CD1c-positive myeloid dendritic cell (primary cell): ENCODE measurements around the gene SLC35F3.
A peak's percentile ranks its signal among the peaks of the same experiment; 100 is the strongest.
"Not testable (repeated sequence)": the region's sequence is repeated elsewhere in the genome, so short reads cannot be mapped to it uniquely, and the experiment has no call there.

Source experiments
- DNase-seq: peaks from one replicate; pipeline ENCODE4 v3.0.0-alpha.2; 2016; ENCODE audit errors: extremely low spot score

Gene SLC35F3

GRCh38 chr1:234144901-234145300 lies 240.4 kb downstream of the SLC35F3 start:
- no peak for DNase-seq

DNA sequence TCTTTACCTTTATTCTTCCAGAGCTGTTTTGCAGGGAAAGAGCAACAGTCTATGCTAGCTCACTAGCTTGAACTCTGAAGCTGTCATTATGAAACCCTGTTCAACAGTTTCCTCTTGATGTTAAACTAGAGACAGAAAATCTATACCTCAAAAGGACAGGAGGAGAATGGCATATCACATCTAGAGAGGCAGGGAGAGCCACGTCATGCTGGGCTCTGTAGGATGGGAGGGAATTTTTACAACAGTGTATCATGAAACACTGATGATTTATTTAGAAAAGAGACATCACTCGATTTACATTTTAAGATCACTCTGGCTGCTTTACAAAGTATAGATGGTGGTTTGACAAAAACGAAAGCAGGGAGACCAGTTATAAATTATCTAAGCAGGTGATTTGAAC lies 243.9 kb downstream of the SLC35F3 start:
- no peak for DNase-seq

DNA sequence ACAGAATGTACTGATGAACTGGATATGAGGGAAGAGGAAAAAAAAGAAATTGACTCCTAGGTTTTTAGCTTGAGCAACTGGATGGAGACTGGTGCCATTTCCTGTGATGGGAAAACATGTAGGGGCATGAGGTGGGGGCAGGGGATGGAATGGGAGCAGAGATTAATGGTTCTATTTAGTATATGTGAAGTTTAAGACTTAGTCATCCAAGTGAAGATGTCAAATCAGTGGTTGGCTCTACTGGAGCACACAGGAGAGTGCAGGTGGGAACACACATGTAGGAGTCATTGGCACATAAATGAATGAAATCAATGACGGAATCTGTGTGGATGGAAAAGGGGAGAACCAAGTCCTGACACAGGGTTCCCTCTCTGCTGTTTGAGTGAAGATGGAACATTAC lies 244.3 kb downstream of the SLC35F3 start:
- no peak for DNase-seq

- no peak for DNase-seq
Observed at GRCh38 chr1:234149217-234149616, 244.7 kb downstream of the SLC35F3 start.

- no peak for DNase-seq
Observed at GRCh38 chr1:234150892-234151291, 246.4 kb downstream of the SLC35F3 start.

DNA sequence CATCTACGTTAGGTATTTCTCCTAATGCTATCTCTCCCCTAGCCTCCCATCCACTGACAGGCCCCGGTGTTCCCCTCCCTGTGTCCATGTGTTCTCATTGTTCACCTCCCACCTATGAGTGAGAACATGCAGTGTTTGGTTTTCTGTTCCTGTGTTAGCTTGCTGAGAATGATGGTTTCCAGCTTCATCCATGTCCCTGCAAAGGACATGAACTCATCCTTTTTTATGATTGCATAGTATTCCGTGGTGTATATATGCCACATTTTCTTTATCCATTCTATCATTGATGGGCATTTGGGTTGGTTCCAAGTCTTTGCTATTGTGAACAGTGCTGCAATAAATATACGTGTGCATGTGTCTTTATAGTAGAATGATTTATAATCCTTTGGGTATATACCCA lies 247.9 kb downstream of the SLC35F3 start:
- DNase-seq = not testable (repeated sequence)

DNA sequence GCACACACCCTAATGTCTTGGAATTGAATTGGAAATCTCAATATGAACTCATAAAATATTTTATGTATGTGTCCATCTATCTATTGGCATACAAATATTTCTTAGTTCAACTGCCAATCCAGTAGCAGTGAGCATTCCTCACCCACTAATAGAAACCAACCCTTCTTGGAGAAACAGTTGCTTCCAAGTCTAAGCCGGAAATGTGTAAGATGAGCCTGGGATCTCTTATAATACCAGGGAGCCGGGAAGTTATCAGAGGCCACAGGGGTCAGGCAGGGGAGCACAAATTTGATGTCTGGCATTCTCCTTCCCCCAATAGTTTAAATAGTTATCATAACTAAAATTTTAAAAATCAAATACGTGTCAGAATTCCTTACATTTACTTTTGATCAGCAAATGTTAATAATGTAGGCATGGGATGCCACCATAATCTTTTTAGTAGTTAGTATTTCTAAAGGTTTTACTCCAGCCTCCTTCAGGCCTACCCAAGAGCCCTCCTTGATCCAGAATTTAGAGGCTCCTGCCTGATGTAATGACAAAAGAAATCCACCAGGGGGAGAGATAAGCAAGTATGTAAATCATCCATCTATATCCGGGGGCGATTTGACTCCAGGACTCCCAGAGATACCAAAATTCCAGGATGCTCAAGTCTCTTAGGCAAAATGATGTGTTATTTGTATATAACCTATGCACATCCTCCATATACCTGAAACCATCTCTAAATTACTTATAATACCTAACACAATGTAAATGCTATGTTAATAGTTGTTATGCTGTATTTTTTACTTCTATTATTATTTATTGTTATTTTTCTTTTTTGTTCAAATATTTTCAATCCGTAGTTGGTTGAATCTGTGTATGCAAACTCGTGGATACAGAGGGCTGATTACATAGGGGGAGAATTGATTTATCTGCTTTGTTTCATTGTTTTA lies 250.1 kb downstream of the SLC35F3 start:
- DNase-seq = peak; percentile 75

DNA sequence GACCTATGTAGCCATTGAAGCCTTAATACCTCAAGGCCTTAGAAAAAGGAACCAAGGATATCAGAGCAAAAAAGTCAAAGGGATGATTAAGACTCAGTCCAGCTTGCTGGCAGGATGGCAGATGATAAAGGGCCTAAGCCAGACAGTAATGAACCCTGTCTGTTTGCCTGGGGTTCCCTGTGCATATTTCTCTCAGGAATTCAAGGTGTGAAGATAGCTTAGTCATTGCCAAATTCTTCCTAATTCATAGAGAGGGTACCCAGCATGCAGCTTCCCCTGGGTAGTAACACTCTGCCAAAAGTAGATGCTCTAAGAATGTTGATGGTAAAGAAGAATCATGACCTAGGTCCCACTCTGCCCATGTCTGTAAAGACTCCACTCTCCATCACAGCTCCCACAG lies 258.2 kb downstream of the SLC35F3 start:
- no peak for DNase-seq

GRCh38 chr1:234163267-234163919 lies 258.9 kb downstream of the SLC35F3 start:
- DNase-seq = peak; percentile 1

GRCh38 chr1:234164098-234164709 lies 259.7 kb downstream of the SLC35F3 start:
- DNase-seq = no peak

- DNase-seq = no peak
Observed at GRCh38 chr1:234168061-234168724, 263.7 kb downstream of the SLC35F3 start.

DNA sequence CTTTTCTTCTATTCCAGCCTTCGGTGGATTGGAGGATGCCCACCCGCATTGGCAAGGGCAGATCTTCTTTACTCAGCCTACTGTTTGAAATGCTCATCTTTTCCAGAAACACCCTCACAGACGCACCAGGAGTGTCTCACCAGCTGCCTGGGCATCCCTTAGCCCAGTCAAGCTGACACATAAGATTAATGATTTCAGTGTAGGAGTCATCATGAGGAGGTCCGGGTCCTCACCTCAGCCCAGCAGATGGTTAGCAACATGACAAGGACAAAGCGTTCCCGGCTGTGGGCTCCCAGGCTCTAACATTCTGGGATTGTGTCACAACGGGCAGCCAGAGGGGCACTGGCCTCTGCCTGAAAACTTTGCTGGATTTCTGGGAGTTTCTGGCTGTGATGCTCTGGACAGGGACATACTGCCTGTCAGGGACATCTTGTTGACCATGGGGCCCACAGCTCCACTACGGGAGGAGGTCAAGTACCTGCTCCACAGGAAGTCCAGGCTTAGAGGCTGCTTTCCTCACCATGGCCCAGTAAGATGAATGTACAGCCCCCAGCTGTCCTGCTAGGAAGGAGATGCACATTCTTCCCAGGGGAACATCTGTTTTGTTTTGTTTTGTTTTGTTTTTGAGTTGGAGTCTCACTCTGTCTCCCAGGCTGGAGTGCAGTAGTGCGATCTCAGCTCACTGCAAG lies 264.8 kb downstream of the SLC35F3 start:
- no peak for DNase-seq

GRCh38 chr1:234170067-234170466 lies 265.6 kb downstream of the SLC35F3 start:
- DNase-seq = no peak

GRCh38 chr1:234170622-234171021 lies 266.1 kb downstream of the SLC35F3 start:
- DNase-seq = no peak

DNA sequence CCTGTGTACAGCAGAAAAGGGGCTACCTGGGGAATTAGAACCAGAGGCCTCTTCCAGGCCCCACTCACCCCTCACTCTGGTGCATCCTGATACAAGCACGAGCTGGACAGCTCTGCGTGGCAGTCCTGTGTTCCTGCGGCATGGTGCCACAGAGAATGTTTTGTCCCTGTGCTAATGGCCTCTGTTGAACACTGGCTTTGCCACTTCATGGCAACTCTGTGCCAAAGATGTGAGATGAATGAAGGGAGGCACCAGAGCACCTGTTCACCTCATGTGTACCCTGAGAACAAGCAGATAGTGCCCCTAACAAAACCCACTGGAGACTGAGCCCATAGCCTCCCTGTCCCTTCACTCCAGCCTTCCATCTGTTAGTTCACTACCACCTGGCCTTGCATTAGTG lies 269.5 kb downstream of the SLC35F3 start:
- DNase-seq = no peak

DNA sequence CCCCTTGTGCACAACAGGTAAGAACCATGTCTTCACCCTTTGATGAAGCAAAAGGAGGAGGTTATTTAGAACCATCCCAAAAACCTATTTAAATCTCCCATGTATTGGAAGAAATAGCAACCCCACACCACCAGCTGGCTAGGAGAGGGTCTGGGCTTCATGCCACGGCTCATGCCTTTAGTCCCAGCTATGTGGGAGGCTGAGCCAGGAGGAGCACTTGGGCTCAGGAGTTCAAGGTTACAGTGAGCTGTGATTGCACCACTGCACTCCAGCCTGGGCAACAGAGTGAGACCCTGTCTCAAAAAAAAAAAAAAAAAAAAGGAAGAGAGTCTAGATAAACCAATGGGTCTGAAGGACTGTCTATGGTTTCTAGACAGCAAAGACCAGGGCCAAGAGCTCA lies 270.9 kb downstream of the SLC35F3 start:
- DNase-seq = no peak

GRCh38 chr1:234176000-234176399 lies 271.5 kb downstream of the SLC35F3 start:
- DNase-seq = no peak

DNA sequence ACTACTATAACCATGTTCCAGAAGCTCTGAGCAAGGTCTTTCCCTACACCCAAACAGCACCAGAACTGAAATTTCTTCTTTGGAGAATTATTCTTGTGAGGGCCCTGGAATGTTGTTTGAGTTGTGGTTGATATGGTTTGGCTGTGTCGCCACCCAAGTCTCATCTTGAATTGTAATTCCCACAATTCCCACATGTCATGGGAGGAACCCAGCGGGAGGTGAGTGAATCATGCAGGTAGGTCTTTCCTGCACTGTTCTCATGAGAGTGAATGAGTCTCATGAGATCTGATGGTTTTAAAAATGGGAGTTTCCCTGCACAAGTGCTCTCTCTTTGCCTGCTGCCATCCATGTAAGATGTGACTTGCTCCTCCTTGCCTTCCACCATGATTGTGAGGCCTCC lies 272.4 kb downstream of the SLC35F3 start:
- not testable (repeated sequence) for DNase-seq

- no peak for DNase-seq
Observed at GRCh38 chr1:234185438-234185837, 281.0 kb downstream of the SLC35F3 start.

DNA sequence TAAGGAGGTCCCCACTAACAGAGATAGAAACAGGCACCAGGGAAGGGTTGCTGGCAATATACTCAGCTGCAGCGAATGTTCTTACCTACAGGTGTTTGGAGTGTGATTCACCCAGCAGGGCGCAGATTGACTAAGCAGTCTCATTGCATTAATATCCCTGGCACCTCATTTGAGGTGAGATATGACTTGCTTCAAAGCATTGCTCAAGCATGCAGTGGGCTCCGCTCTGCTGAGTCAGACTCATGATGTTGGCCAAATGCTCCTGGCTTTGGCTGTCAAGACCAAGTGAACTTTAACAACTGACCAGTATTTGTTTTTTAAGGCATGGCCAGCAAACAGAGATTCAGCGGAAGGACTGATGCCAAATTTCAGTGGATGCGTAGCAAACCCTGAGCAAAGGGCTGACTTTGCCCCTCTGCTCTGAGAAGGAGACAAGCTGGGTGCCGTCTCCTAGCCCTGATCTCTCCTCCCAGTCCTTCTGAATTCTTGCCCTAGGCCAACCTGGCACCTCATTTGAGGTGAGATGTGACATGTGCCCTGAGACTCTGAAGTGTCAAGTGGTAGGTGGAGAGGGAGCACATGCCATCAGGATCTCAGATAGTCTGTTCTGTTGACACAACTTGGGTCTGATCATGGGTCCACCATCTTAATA lies 281.7 kb downstream of the SLC35F3 start:
- no peak for DNase-seq

GRCh38 chr1:234188454-234188792 lies 283.9 kb downstream of the SLC35F3 start:
- DNase-seq = no peak
